SK-N-SH (cell line): Measurements from ENCODE around the gene TMEM88.

Experiments
- CTCF ChIP-seq: fragments of 200-600 bp; sonication (generic); IDR thresholded peaks from 2 replicates; pipeline ENCODE4 v1.6.1; 2017; ENCODE audit warnings: antibody characterized with exemption, mild to moderate bottlenecking, moderate library complexity
- FOXM1 ChIP-seq: IDR thresholded peaks from 2 replicates; pipeline ENCODE4 v1.4.0; 2012; ENCODE audit warnings: low read depth, mild to moderate bottlenecking
- RAD21 ChIP-seq: IDR thresholded peaks from 2 replicates; pipeline ENCODE4 v1.6.1; 2012; ENCODE audit warnings: mild to moderate bottlenecking, low read length
- REST ChIP-seq: IDR thresholded peaks from 2 replicates; pipeline ENCODE4 v1.6.1; 2012; ENCODE audit warnings: mild to moderate bottlenecking, low read depth, low read length, moderate library complexity
- TAF1 ChIP-seq: IDR thresholded peaks from 2 replicates; pipeline ENCODE4 v1.6.1; 2012; ENCODE audit warnings: low read depth, mild to moderate bottlenecking, low read length, moderate library complexity, borderline replicate concordance

- peak; percentile 51 for TF ChIP-seq CTCF
- TF ChIP-seq FOXM1: no peak
- 0 out of 2 replicates have a peak, but pooled peaks have one; percentile 5 for TF ChIP-seq REST
- TF ChIP-seq RAD21: peak; percentile 40
- TF ChIP-seq TAF1: no peak
These were observed 34.5 kb downstream of the TMEM88 start for GRCh38 chr17:7889166-7889955.
